ENCODE data around the gene CGB1. TPM values are rescaled to one million over a fixed set of nuclear protein-coding genes. Genes with fewer than 3 reads are reported as not detected.

Gene CGB1
- total RNA-seq, 1 experiment from 2014 or later, result not detected

- Mint-ChIP-seq H3K9me3 (no peaks in the 10 kb centered on the region), H3K27ac (peak overlapping the region in 1 of 3 experiments; percentile 30; a peak in 3 of 7 replicates)
Observed at GRCh38 chr19:49010453-49010852, 26.2 kb downstream of the CGB1 start.

More at GRCh38 chr19:49010453-49010852, 26.2 kb downstream of the CGB1 start:
- Histone ChIP-seq H2BK120ac (ENCODE audit: low read depth, low read length, poor library complexity, severe bottlenecking) (no peak overlapping the region), H4K91ac (ENCODE audit: insufficient read length, low read depth, low read length) (no peak overlapping the region), H3K56ac (ENCODE audit: insufficient read length, low read depth, low read length) (no peak overlapping the region), H4K20me1 (ENCODE audit: control insufficient read depth, insufficient read depth, insufficient read length) (no peaks in the 10 kb centered on the region), H2BK20ac (ENCODE audit: low read depth, low read length, poor library complexity, severe bottlenecking) (no peak overlapping the region), H2BK12ac (ENCODE audit: insufficient read length, low read depth, low read length) (no peak overlapping the region), H3K18ac (ENCODE audit: insufficient read length, low read depth, low read length) (no peak overlapping the region), H3K4me1 (ENCODE audit: insufficient read depth, low read length) (no peaks in the 10 kb centered on the region), H2AK5ac (ENCODE audit: insufficient read length, low read length) (no peak overlapping the region), H3K4me2 (ENCODE audit: insufficient read depth, insufficient read length, low read length) (no peak overlapping the region), H3K14ac (ENCODE audit: insufficient read depth, low read length) (no peak overlapping the region), H4K5ac (ENCODE audit: insufficient read length, low read depth, low read length) (no peak overlapping the region), H3K79me1 (ENCODE audit: insufficient read depth, low read depth, low read length, poor library complexity, severe bottlenecking) (no peaks in the 10 kb centered on the region), H3K79me2 (ENCODE audit: insufficient read depth, low read length) (no peaks in the 10 kb centered on the region), H3K9ac (ENCODE audit: extremely low read depth, insufficient read length, low read length) (no peak overlapping the region), H3T11ph (ENCODE audit: low read length) (no peak overlapping the region), H2BK5ac (ENCODE audit: insufficient read length, low read length) (no peak overlapping the region), H4K8ac (replicated peaks; ENCODE audit: insufficient read length, low read depth, low read length) (no peak overlapping the region), H3K9me3 (ENCODE audit: control insufficient read depth, low read depth, low read length) (no peaks in the 10 kb centered on the region), H2BK15ac (ENCODE audit: low read depth, low read length) (no peak overlapping the region), H3K4ac (ENCODE audit: low read depth, low read length) (no peak overlapping the region), H3K23me2 (ENCODE audit: insufficient read length, low read depth, low read length, poor library complexity, severe bottlenecking) (no peaks in the 10 kb centered on the region), H2AFZ (ENCODE audit: low read length) (no peak overlapping the region), H3K27ac (ENCODE audit: insufficient read length, low read depth, low read length) (no peak overlapping the region), H3K23ac (ENCODE audit: insufficient read length, low read depth, low read length) (no peak overlapping the region), H3K27me3 (ENCODE audit: insufficient read depth, low read length) (no peaks in the 10 kb centered on the region)
- no peak for DNase-seq
- Mint-ChIP-seq H3K4me1 (no peaks in the 10 kb centered on the region), H3K4me3 (peak overlapping the region in 1 of 2 experiments; percentile 26; a peak in 1 of 5 replicates), H3K36me3 (ENCODE audit: insufficient read depth in 1 of 3, low read depth in 3 of 3) (peaks cover 26 to 85% (median 82%) of the 10 kb centered on the region in 3 experiments; a peak in 6 of 7 replicates), H3K27me3 (ENCODE audit: low read depth) (no peaks in the 10 kb centered on the region)
- WGBS (ENCODE audit: extremely low coverage, insufficient read length, low lambda C conversion rate), result no CpG with 5 or more reads among the region's 18 CpGs
- no peak for TF ChIP-seq CTCF (conservative IDR thresholded peaks at IDR 0.05)

All from H9 (cell line).